HL-60 (cell line): ENCODE measurements around the gene SLC6A18.

Experiments
- DNase-seq, 2 experiments: peaks; one replicate each; pipeline ENCODE4 v3.0.0-alpha.2; 2010 to 2020; ENCODE audit warnings: low read depth in 1 of 2, low spot score in 1 of 2
- H3K27ac ChIP-seq: fragments of 250-450 bp; sonication (Bioruptor Pico); replicated peaks from 2 replicates; pipeline ENCODE4 v1.5.1; 2020; ENCODE audit warnings: mild to moderate bottlenecking, moderate library complexity
- H3K27me3 ChIP-seq: fragments of 250-450 bp; sonication (Bioruptor Pico); 2 replicates; pipeline ENCODE4 v1.5.1; 2021; ENCODE audit warnings: mild to moderate bottlenecking, moderate library complexity; ENCODE audit not compliant: insufficient read depth, poor library complexity, severe bottlenecking
- H3K4me3 ChIP-seq: replicated peaks from 2 replicates; pipeline ENCODE4 v1.5.1; 2011; ENCODE audit warnings: mild to moderate bottlenecking, control low read depth, low read length; ENCODE audit not compliant: insufficient read depth
- GABPA ChIP-seq: IDR thresholded peaks from 2 replicates; pipeline ENCODE4 v1.6.1; 2012; ENCODE audit warnings: low read depth
- POLR2AphosphoS5 ChIP-seq: IDR thresholded peaks from 2 replicates; pipeline ENCODE4 v1.6.1; 2012; ENCODE audit warnings: low read depth
- SPI1 ChIP-seq: IDR thresholded peaks from 2 replicates; pipeline ENCODE4 v1.6.1; 2012; ENCODE audit warnings: low read depth, mild to moderate bottlenecking, borderline replicate concordance
- TF ChIP-seq, protein P1 (sequence below): IDR thresholded peaks from one replicate; pipeline ENCODE4 v1.5.1; 2011; ENCODE audit warnings: low read length, control low read depth, inconsistent platforms; ENCODE audit not compliant: insufficient read depth
- TF ChIP-seq, protein P2 (sequence below): IDR thresholded peaks from 2 replicates; pipeline ENCODE4 v1.6.1; 2012; ENCODE audit warnings: low read depth; ENCODE audit not compliant: insufficient replicate concordance

The SLC6A18 gene

DNA sequence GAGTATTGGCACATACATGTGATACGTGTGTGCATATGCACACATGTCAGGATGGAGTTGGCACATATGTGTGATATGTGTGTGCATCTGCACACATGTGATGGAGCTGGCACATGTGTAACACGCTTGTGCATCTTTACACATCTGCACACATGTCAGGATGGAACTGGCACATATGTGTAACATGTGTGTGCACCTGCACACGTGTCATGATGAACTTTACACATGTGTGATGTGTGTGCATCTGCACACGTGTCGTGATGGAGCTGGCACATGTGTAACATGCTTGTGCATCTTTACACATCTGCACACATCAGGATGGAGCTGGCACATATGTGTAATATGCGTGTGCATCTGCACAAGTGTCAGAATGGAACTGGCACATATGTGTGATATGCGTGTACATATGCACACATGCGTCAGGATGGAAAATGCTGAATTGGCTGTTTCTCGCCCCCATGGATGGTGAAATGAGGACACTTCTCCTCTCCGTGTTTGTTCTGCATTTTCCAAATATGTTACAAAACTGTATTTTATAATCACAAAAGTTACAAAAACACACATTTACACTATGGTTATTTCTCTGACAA lies 40.0 kb upstream of the SLC6A18 start:
- no peak overlapping the region for H3K27ac ChIP-seq
- H3K27me3 ChIP-seq: no peaks in the 10 kb centered on the region
- no peak overlapping the region for H3K4me3 ChIP-seq
- no peak for DNase-seq
- TF ChIP-seq SPI1: no peak
- TF ChIP-seq, protein P1, sequence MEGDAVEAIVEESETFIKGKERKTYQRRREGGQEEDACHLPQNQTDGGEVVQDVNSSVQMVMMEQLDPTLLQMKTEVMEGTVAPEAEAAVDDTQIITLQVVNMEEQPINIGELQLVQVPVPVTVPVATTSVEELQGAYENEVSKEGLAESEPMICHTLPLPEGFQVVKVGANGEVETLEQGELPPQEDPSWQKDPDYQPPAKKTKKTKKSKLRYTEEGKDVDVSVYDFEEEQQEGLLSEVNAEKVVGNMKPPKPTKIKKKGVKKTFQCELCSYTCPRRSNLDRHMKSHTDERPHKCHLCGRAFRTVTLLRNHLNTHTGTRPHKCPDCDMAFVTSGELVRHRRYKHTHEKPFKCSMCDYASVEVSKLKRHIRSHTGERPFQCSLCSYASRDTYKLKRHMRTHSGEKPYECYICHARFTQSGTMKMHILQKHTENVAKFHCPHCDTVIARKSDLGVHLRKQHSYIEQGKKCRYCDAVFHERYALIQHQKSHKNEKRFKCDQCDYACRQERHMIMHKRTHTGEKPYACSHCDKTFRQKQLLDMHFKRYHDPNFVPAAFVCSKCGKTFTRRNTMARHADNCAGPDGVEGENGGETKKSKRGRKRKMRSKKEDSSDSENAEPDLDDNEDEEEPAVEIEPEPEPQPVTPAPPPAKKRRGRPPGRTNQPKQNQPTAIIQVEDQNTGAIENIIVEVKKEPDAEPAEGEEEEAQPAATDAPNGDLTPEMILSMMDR: no peak
- no peak for TF ChIP-seq POLR2AphosphoS5
- no peak for TF ChIP-seq GABPA
- TF ChIP-seq, protein P2, sequence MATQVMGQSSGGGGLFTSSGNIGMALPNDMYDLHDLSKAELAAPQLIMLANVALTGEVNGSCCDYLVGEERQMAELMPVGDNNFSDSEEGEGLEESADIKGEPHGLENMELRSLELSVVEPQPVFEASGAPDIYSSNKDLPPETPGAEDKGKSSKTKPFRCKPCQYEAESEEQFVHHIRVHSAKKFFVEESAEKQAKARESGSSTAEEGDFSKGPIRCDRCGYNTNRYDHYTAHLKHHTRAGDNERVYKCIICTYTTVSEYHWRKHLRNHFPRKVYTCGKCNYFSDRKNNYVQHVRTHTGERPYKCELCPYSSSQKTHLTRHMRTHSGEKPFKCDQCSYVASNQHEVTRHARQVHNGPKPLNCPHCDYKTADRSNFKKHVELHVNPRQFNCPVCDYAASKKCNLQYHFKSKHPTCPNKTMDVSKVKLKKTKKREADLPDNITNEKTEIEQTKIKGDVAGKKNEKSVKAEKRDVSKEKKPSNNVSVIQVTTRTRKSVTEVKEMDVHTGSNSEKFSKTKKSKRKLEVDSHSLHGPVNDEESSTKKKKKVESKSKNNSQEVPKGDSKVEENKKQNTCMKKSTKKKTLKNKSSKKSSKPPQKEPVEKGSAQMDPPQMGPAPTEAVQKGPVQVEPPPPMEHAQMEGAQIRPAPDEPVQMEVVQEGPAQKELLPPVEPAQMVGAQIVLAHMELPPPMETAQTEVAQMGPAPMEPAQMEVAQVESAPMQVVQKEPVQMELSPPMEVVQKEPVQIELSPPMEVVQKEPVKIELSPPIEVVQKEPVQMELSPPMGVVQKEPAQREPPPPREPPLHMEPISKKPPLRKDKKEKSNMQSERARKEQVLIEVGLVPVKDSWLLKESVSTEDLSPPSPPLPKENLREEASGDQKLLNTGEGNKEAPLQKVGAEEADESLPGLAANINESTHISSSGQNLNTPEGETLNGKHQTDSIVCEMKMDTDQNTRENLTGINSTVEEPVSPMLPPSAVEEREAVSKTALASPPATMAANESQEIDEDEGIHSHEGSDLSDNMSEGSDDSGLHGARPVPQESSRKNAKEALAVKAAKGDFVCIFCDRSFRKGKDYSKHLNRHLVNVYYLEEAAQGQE: no peak

DNA sequence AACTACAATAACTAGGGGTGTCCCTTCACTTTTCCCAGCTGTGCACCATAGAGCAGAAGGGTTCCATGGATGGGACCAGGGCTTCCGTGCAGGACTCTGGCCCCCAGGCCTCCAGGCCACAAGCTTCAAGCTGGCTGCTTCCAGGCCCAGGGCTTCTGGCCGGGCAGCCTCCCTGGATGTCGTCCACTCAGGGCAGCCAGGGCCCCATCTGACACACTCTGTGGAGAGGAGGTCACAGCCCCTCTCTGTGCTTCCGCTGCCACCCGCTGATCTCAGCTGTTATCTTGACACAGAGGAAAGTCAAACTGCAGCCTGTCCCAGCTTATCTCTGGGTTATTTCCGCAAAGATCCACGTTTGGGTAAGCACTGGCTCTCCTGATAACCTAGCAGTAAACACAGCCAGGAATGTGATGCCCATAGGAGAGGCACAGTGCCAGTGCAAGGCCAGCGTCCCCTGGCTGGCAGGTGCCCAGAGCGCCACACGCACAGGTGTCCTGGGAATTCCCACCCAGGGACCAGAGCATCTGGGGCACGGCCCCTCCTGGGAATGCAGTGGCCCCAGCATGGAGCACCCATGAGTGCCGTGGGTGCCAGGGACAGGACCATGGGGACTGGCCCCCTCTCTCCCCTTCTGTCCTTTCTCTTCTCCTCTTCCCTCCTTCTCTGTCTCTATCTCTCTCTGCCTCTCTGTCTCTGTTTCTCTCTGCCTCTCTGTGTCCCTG lies 39.4 kb upstream of the SLC6A18 start:
- no peaks in the 10 kb centered on the region for H3K27me3 ChIP-seq
- TF ChIP-seq, protein P1: no peak
- TF ChIP-seq GABPA (no peak), POLR2AphosphoS5 (no peak), SPI1 (no peak)
- TF ChIP-seq, protein P2: no peak
- DNase-seq: no peak
- no peak overlapping the region for H3K27ac ChIP-seq
- no peak overlapping the region for H3K4me3 ChIP-seq

DNA sequence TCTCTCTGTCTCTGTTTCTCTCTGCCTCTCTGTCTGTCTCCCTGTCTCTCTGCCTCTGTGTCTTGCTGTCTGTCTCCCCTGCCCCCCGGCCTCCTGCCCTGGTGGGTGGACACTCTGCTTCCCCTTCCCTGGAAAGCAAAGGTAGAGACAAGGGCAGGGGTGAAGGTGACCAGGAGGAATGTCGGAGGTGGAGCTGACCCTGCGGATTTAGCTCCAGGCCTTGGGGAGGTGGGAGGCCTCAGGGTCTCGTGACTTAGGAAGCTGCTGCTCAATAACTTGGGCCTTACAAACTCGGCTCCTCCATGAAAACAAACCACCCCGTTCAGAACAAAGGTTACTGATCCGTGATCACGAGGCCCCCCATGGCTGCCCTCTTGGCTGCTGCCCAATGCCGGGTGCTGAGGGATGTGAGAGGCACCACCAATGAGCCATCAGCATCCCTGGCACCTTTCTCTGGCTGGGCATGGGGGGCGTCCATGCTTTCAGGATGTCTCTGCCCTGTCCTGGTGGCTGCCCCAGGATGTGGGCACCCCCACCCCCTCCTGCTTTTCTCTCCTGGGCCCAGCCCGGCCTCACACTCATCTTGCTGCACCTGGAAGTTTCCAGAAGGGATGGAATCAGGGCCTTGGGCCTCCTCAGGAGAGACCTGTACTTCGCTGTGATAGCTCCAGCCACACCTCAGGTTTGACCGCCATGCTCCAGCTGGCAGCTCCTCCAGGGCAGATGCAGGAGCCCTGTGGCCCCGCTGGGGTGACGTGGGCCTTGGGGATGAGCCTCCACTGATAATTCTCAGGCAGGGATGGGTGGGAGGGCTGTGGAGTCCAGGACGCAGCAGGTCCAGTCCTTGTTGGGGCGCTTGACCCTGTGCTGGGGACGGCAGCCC lies 38.6 kb upstream of the SLC6A18 start:
- no peaks in the 10 kb centered on the region for H3K27me3 ChIP-seq
- no peak overlapping the region for H3K27ac ChIP-seq
- TF ChIP-seq, protein P1: no peak
- TF ChIP-seq SPI1 (no peak), POLR2AphosphoS5 (no peak), GABPA (no peak)
- TF ChIP-seq, protein P2: no peak
- DNase-seq: no peak
- H3K4me3 ChIP-seq: no peak overlapping the region
